ENCODE data around the gene WNK4.
A peak's percentile ranks its signal among the peaks of the same experiment; 100 is the strongest.

WNK4 gene

DNA sequence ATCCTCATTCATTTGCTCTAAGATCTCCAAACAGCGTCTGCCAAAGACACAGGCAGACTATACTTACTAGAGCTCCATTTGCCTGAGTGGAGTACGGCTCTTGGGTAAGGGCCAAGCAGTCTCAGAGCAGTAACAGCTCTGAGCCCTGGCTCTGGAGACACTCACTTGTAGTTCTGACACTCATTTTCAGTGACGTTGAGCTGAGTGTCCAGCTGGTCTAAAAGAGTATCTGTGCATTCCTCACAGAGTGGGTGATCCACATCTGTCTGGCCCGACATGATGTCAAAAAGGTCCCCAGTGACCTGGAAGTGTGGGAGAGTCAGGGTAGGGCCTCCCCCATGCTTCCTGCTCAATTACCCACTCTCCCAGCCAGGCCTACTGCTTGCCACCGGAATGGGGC, 38.0 kb downstream of the WNK4 start:
- H3K36me3 ChIP-seq (ENCODE audit: control insufficient read depth, insufficient read depth, low read length) = peaks cover 40% of the 10 kb centered on the region
- no peaks in the 10 kb centered on the region for H3K27me3 ChIP-seq (ENCODE audit: control insufficient read depth, insufficient read depth, low read length, poor library complexity, severe bottlenecking)
- H3K4me1 ChIP-seq (ENCODE audit: control insufficient read depth, insufficient read depth, low read length) = peaks cover 4% of the 10 kb centered on the region
- no peaks in the 10 kb centered on the region for H3K9me3 ChIP-seq (ENCODE audit: control insufficient read depth, low read length)
- 90 to 97% methylated on average over 5 of the region's 5 CpGs for WGBS, 2 experiments
- H3K4me3 ChIP-seq (ENCODE audit: insufficient read depth, low read depth, low read length) = no peak overlapping the region
- H3K27ac ChIP-seq (ENCODE audit: insufficient read depth, low read depth, low read length, poor library complexity, severe bottlenecking) = no peak overlapping the region

DNA sequence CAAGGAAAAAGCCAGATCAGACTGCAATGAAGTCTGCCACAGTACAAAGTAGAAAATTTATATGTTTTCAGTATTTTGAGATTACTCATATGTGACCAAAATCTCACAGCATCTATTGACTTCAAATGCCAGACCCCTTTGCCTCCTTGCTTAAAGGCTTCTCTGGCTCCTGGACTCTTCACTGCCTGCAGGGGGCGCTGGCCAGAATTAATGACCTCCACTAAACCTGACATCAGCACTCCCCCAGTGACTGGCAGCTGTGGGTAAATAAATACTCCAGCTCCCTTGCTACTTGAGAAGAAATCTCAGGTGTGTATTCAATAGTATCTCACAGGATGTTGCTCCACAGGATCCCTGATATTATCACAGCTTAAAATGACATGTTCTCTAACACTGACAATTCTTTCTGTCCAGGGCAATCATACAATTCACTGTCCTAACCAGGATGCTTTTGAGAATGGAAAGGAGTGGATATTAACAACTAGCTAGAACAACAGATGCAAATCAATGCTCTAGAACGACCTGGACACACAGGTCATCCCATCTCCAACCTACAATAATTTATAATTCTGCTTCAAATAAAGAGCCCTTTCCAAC, 39.6 kb downstream of the WNK4 start:
- WGBS, 2 experiments = 21 to 23% methylated on average over 1 to 2 of the region's 2 CpGs
- Histone ChIP-seq H3K9me3 (ENCODE audit: control insufficient read depth, low read length) (no peaks in the 10 kb centered on the region), H3K27me3 (ENCODE audit: control insufficient read depth, insufficient read depth, low read length, poor library complexity, severe bottlenecking) (no peaks in the 10 kb centered on the region), H3K27ac (ENCODE audit: insufficient read depth, low read depth, low read length, poor library complexity, severe bottlenecking) (no peak overlapping the region), H3K4me1 (ENCODE audit: control insufficient read depth, insufficient read depth, low read length) (peaks cover 5% of the 10 kb centered on the region), H3K4me3 (ENCODE audit: insufficient read depth, low read depth, low read length) (no peak overlapping the region), H3K36me3 (ENCODE audit: control insufficient read depth, insufficient read depth, low read length) (peaks cover 29% of the 10 kb centered on the region)

DNA sequence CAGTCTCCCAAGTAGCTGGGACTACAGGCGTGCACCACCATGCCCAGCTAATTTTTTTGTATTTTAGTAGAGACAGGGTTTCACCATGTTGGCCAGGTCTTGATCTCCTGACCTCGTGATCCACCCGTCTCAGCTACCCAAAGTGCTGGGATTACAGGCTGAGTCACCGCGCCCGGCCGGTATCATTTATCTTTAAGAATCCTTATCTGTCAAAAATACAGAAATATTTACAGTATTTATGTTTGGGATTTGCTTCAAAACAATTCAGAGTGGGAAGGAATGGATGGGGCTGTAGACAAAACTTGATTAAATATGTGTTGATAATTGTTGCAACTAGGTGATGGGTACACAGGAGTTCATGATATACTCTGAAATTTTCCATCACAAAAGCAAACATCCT, 40.8 kb downstream of the WNK4 start:
- peaks cover 5% of the 10 kb centered on the region for H3K4me1 ChIP-seq (ENCODE audit: control insufficient read depth, insufficient read depth, low read length)
- no peaks in the 10 kb centered on the region for H3K27me3 ChIP-seq (ENCODE audit: control insufficient read depth, insufficient read depth, low read length, poor library complexity, severe bottlenecking)
- 88 to 97% methylated on average over 7 of the region's 7 CpGs for WGBS, 2 experiments
- no peaks in the 10 kb centered on the region for H3K9me3 ChIP-seq (ENCODE audit: control insufficient read depth, low read length)
- peaks cover 29% of the 10 kb centered on the region for H3K36me3 ChIP-seq (ENCODE audit: control insufficient read depth, insufficient read depth, low read length)
- no peak overlapping the region for H3K27ac ChIP-seq (ENCODE audit: insufficient read depth, low read depth, low read length, poor library complexity, severe bottlenecking)
- H3K4me3 ChIP-seq (ENCODE audit: insufficient read depth, low read depth, low read length) = no peak overlapping the region

DNA sequence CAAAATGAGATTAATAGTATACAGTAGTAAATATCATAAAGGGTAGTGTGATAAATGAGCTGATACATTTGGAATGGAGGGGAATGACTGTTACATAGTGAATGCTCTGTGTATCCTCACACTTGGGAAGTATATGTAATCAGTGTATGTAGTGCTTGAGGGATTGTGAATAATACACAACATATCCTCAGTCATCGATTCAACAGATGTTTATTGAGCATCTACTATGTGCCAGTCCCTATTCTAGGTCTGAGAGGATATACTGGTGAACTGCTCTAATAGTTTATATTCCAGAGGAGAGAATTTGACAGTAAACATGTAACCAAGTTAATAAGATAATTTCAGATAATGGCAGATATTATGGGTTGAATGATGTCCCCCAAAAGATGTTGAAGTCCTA, 47.1 kb downstream of the WNK4 start:
- H3K4me1 ChIP-seq (ENCODE audit: control insufficient read depth, insufficient read depth, low read length) = peaks cover 9% of the 10 kb centered on the region
- H3K36me3 ChIP-seq (ENCODE audit: control insufficient read depth, insufficient read depth, low read length) = no peaks in the 10 kb centered on the region
- H3K9me3 ChIP-seq (ENCODE audit: control insufficient read depth, low read length) = no peaks in the 10 kb centered on the region
- H3K27ac ChIP-seq (ENCODE audit: insufficient read depth, low read depth, low read length, poor library complexity, severe bottlenecking) = no peak overlapping the region
- peaks cover 13% of the 10 kb centered on the region for H3K27me3 ChIP-seq (ENCODE audit: control insufficient read depth, insufficient read depth, low read length, poor library complexity, severe bottlenecking)
- no peak overlapping the region for H3K4me3 ChIP-seq (ENCODE audit: insufficient read depth, low read depth, low read length)
- WGBS, 2 experiments = 100% methylated on average over 1 of the region's 1 CpG; no CpG with 5 or more reads in 1 of the 2 experiments

DNA sequence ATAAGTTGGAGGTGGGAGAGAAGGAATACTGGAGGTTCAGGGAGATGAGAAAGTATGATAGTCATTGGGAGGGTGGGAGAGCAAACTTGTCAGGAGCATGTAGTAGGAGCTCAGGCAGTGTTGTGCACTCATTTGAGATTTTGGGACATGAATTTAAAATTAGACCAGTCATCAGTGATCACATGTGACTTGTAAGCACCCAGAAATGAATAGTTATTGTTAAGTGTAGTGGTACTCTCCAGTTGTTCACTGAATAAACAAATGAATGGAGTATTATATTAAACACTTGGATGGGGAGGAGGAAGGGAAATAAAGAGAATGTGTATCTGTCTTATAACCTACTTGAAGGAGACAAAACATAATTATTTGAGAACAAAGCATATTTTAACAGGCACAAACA, 50.6 kb downstream of the WNK4 start:
- H3K27ac ChIP-seq (ENCODE audit: insufficient read depth, low read depth, low read length, poor library complexity, severe bottlenecking) = no peak overlapping the region
- H3K9me3 ChIP-seq (ENCODE audit: control insufficient read depth, low read length) = no peaks in the 10 kb centered on the region
- no peak overlapping the region for H3K4me3 ChIP-seq (ENCODE audit: insufficient read depth, low read depth, low read length)
- peaks cover 13% of the 10 kb centered on the region for H3K27me3 ChIP-seq (ENCODE audit: control insufficient read depth, insufficient read depth, low read length, poor library complexity, severe bottlenecking)
- peaks cover 5% of the 10 kb centered on the region for H3K36me3 ChIP-seq (ENCODE audit: control insufficient read depth, insufficient read depth, low read length)
- peaks cover 4% of the 10 kb centered on the region for H3K4me1 ChIP-seq (ENCODE audit: control insufficient read depth, insufficient read depth, low read length)

DNA sequence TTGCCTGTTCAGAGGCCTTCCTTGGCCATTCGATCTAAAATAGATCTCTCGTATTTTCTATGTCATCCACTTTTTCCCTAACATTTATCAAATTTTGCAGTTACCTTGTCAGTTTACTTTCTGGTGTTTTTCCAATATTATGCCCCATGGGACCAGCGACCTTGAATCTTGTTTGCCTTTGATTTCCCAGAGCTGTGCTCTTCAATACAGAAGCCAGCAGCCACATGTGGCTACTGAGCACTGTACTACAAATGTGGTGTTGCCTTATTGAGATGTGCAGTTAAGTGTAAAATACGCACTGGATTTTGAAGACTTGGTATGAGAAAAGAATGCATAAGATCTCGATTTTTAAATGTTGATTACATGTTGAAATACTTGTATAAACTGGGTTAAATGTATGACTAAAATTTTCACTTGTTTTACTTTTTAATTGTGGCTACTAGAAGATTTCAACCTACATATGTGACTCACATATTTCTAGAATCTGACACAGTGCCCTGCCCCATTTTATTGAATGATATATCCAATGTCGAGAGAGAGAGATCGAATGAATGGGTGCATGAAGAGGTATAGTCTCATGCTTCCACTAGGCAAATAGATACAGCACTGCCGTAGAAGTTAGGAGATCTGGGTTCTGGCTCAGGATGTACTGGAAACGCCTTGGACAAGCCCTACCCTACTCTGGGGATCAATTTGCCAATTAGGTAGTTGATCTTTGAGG, 52.0 kb downstream of the WNK4 start:
- Histone ChIP-seq H3K27ac (ENCODE audit: insufficient read depth, low read depth, low read length, poor library complexity, severe bottlenecking) (peak overlapping the region; percentile 86), H3K4me1 (ENCODE audit: control insufficient read depth, insufficient read depth, low read length) (peaks cover 4% of the 10 kb centered on the region)
- WGBS, 2 experiments = 63 to 67% methylated on average over 9 of the region's 9 CpGs

DNA sequence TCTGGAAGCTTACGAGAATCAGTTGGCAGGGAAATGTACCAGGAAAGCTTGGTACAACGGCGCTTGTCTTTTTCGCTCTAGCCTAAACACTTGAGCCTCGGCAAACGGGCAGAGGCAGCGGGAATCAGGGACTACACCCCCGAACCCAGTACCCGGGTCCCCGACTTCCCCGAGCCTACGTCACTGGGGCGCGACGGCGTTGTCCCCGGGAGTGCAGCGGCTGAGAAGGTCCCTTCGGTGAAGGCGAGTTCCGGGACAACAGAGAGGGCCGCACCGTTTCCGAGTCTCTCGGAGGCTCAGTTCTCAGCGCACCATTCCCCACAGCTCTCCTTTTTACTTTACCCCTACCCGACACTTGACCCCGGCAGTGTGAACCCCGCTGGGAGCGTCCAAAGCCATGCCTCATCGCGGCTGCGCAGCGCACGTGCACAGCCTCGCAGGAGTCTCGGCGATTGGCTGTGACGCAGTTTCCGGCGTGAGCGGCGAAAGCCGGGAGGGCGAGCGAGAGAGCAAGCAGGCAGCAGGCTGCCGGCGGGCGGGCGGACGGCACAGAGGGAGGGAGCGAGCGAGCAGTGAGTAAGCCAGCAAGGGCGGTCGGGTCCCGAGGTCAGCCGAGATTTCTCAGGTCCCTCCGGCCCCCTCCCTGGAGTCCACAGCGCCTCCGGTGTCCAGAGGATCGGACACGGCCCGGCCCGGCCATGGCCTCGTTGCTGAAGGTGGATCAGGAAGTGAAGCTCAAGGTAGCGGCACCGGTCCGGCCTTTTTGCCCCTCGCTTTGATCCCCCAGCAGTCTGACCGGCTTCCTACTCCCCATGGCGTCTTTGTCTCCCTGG, 52.7 kb downstream of the WNK4 start, which contains the start of gene PSME3:
Gene PSME3, plus strand, starts transcription at position 464 of the 833 bp plus-strand sequence. Its CDS starts 235 bp downstream, at position 699.
- H3K27me3 ChIP-seq (ENCODE audit: control insufficient read depth, insufficient read depth, low read length, poor library complexity, severe bottlenecking) = peaks cover 4% of the 10 kb centered on the region
- 0% methylated on average over 71 of the region's 71 CpGs for WGBS, 2 experiments
- H3K9me3 ChIP-seq (ENCODE audit: control insufficient read depth, low read length) = no peaks in the 10 kb centered on the region
- H3K36me3 ChIP-seq (ENCODE audit: control insufficient read depth, insufficient read depth, low read length) = peaks cover 11% of the 10 kb centered on the region
- peaks cover 4% of the 10 kb centered on the region for H3K4me1 ChIP-seq (ENCODE audit: control insufficient read depth, insufficient read depth, low read length)
- H3K4me3 ChIP-seq (ENCODE audit: insufficient read depth, low read depth, low read length) = peak within 1 kb of the TSS; percentile 100
- H3K27ac ChIP-seq (ENCODE audit: insufficient read depth, low read depth, low read length, poor library complexity, severe bottlenecking) = peak within 1 kb of the TSS; percentile 86

More for the DNA sequence above, 52.0 kb downstream of the WNK4 start:
- H3K27me3 ChIP-seq (ENCODE audit: control insufficient read depth, insufficient read depth, low read length, poor library complexity, severe bottlenecking) = peaks cover 8% of the 10 kb centered on the region
- peak overlapping the region; percentile 100 for H3K4me3 ChIP-seq (ENCODE audit: insufficient read depth, low read depth, low read length)
- peaks cover 5% of the 10 kb centered on the region for H3K36me3 ChIP-seq (ENCODE audit: control insufficient read depth, insufficient read depth, low read length)
- H3K9me3 ChIP-seq (ENCODE audit: control insufficient read depth, low read length) = no peaks in the 10 kb centered on the region

DNA sequence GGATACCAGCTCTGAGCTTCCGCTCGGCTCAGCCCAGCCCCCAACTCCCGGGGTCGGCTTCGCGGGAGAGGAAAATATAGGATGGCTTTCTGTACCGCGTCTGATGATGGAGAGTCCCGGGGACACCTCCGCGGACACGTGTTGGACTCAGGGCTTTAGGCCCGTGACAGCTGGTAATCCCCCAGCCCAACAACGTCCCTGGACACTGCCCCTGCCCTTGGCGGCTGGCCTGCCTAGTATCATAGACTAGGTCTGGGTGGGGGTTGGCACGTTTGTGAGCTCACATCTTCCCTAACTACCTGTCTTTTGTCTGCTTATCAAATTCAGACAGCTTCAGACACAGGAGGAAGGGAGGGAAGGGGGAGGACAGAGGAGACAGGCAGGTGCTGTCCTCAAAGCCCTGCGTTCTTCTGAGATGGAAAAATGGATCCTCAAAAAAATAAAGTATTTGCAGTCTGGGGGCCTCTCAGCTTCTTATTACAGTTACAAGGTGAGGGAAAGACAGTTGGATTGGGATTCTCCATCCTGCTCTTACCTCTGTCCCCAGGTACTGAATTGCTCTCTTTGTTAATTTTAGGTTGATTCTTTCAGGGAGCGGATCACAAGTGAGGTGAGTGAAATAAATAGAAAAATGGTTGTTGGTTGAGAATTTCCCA, 53.5 kb downstream of the WNK4 start:
- H3K27ac ChIP-seq (ENCODE audit: insufficient read depth, low read depth, low read length, poor library complexity, severe bottlenecking) = peak overlapping the region; percentile 86

DNA sequence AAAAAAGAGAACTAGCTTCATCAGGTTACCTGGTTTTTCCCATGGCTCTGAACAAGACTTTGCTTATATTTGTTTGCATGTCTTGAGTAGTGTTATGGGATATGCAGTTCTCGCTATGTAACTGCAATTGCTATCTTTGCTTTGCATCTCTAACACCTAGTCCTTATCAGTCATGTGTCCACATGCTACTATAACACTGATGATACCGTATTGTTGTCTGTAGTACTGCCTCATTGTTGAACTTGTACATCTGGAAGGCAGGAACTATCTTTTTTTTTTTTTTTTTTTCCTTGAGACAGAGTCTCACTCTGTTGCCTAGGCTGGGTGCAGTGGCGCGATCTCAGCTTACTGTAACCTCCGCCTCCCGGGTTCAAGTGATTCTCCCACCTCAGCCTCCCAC, 55.3 kb downstream of the WNK4 start:
- WGBS, 2 experiments = 95 to 99% methylated on average over 6 of the region's 6 CpGs
- Histone ChIP-seq H3K4me1 (ENCODE audit: control insufficient read depth, insufficient read depth, low read length) (peaks cover 4% of the 10 kb centered on the region), H3K27ac (ENCODE audit: insufficient read depth, low read depth, low read length, poor library complexity, severe bottlenecking) (no peak overlapping the region), H3K36me3 (ENCODE audit: control insufficient read depth, insufficient read depth, low read length) (peaks cover 26% of the 10 kb centered on the region), H3K27me3 (ENCODE audit: control insufficient read depth, insufficient read depth, low read length, poor library complexity, severe bottlenecking) (no peaks in the 10 kb centered on the region), H3K4me3 (ENCODE audit: insufficient read depth, low read depth, low read length) (no peak overlapping the region), H3K9me3 (ENCODE audit: control insufficient read depth, low read length) (no peaks in the 10 kb centered on the region)

More for the DNA sequence above, 53.5 kb downstream of the WNK4 start:
- peak overlapping the region; percentile 100 for H3K4me3 ChIP-seq (ENCODE audit: insufficient read depth, low read depth, low read length)
- WGBS, 2 experiments = 7 to 8% methylated on average over 18 of the region's 18 CpGs
- no peaks in the 10 kb centered on the region for H3K9me3 ChIP-seq (ENCODE audit: control insufficient read depth, low read length)
- H3K36me3 ChIP-seq (ENCODE audit: control insufficient read depth, insufficient read depth, low read length) = peaks cover 19% of the 10 kb centered on the region
- H3K27me3 ChIP-seq (ENCODE audit: control insufficient read depth, insufficient read depth, low read length, poor library complexity, severe bottlenecking) = no peaks in the 10 kb centered on the region
- peaks cover 4% of the 10 kb centered on the region for H3K4me1 ChIP-seq (ENCODE audit: control insufficient read depth, insufficient read depth, low read length)
